H1 (cell line): Measurements from ENCODE around the gene PEPD. TPM values are rescaled to one million over a fixed set of nuclear protein-coding genes. Genes with fewer than 3 reads are reported as not detected.

Experiments
- KDM4A ChIP-seq: IDR thresholded peaks from one replicate; pipeline ENCODE4 v1.7.1; 2012; ENCODE audit warnings: low read depth, mild to moderate bottlenecking, moderate library complexity, low read length, inconsistent platforms; ENCODE audit not compliant: severe bottlenecking
- polyA plus RNA-seq, 7 experiments: library from polyadenylated mRNA; depleted of rRNA in 3 of 7; stranded (reverse) in 5 of 7; unstranded in 2 of 7; fragments of >200 nt in 5 of 7; fragments of 200-250 nt in 2 of 7; gene quantifications; 1 replicate in 5 of 7; 2 replicates in 1 of 7; 4 replicates in 1 of 7; pipeline versions ENCODE4 v1.2.1 to v1.2.3, GENCODE V29; 2011 to 2013; ENCODE audit warnings: missing spikeins in 2 of 7, mixed read lengths in 2 of 7
- total RNA-seq: library from RNA; stranded (reverse); fragmentation: NEBNext Ultra II Directional; extraction: Animal tissue kit (Norgen Biotek cat#: 25700); gene quantifications from 2 replicates; pipeline ENCODE4 v1.2.1, GENCODE V29; 2021
- TF ChIP-seq, protein P1 (sequence below): fragments of 300-600 bp; sonication (generic); IDR thresholded peaks from 2 replicates; pipeline ENCODE4 v1.7.1; 2012; ENCODE audit warnings: low read length, moderate library complexity, mild to moderate bottlenecking, inconsistent platforms; ENCODE audit not compliant: insufficient replicate concordance

PEPD gene
- total and polyA plus RNA-seq, 2 of the 8 experiments (the other 6 are each of a cell fraction or from before 2014, with no cell fraction given), result 84.1 to 178 TPM

DNA sequence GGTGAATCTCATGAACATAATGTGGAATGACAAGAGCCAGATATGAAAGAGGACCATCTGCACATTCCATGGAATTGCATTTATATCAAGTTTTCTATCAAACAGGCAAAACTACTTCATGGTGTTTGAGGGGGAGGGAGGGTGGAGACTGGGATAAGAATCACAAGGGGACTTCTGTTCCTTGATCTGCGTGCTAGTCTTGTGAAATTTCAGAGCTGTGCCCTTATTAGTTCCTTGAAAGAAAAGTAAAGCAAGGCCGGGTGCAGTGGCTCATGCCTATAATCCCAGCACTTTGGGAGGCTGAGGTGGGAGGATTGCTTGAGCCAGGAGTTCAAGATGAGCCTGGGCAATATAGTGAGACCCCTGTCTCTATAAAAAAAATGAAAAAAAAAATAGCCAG, 178.3 kb downstream of the PEPD start (continued):
- TF ChIP-seq, protein P1, sequence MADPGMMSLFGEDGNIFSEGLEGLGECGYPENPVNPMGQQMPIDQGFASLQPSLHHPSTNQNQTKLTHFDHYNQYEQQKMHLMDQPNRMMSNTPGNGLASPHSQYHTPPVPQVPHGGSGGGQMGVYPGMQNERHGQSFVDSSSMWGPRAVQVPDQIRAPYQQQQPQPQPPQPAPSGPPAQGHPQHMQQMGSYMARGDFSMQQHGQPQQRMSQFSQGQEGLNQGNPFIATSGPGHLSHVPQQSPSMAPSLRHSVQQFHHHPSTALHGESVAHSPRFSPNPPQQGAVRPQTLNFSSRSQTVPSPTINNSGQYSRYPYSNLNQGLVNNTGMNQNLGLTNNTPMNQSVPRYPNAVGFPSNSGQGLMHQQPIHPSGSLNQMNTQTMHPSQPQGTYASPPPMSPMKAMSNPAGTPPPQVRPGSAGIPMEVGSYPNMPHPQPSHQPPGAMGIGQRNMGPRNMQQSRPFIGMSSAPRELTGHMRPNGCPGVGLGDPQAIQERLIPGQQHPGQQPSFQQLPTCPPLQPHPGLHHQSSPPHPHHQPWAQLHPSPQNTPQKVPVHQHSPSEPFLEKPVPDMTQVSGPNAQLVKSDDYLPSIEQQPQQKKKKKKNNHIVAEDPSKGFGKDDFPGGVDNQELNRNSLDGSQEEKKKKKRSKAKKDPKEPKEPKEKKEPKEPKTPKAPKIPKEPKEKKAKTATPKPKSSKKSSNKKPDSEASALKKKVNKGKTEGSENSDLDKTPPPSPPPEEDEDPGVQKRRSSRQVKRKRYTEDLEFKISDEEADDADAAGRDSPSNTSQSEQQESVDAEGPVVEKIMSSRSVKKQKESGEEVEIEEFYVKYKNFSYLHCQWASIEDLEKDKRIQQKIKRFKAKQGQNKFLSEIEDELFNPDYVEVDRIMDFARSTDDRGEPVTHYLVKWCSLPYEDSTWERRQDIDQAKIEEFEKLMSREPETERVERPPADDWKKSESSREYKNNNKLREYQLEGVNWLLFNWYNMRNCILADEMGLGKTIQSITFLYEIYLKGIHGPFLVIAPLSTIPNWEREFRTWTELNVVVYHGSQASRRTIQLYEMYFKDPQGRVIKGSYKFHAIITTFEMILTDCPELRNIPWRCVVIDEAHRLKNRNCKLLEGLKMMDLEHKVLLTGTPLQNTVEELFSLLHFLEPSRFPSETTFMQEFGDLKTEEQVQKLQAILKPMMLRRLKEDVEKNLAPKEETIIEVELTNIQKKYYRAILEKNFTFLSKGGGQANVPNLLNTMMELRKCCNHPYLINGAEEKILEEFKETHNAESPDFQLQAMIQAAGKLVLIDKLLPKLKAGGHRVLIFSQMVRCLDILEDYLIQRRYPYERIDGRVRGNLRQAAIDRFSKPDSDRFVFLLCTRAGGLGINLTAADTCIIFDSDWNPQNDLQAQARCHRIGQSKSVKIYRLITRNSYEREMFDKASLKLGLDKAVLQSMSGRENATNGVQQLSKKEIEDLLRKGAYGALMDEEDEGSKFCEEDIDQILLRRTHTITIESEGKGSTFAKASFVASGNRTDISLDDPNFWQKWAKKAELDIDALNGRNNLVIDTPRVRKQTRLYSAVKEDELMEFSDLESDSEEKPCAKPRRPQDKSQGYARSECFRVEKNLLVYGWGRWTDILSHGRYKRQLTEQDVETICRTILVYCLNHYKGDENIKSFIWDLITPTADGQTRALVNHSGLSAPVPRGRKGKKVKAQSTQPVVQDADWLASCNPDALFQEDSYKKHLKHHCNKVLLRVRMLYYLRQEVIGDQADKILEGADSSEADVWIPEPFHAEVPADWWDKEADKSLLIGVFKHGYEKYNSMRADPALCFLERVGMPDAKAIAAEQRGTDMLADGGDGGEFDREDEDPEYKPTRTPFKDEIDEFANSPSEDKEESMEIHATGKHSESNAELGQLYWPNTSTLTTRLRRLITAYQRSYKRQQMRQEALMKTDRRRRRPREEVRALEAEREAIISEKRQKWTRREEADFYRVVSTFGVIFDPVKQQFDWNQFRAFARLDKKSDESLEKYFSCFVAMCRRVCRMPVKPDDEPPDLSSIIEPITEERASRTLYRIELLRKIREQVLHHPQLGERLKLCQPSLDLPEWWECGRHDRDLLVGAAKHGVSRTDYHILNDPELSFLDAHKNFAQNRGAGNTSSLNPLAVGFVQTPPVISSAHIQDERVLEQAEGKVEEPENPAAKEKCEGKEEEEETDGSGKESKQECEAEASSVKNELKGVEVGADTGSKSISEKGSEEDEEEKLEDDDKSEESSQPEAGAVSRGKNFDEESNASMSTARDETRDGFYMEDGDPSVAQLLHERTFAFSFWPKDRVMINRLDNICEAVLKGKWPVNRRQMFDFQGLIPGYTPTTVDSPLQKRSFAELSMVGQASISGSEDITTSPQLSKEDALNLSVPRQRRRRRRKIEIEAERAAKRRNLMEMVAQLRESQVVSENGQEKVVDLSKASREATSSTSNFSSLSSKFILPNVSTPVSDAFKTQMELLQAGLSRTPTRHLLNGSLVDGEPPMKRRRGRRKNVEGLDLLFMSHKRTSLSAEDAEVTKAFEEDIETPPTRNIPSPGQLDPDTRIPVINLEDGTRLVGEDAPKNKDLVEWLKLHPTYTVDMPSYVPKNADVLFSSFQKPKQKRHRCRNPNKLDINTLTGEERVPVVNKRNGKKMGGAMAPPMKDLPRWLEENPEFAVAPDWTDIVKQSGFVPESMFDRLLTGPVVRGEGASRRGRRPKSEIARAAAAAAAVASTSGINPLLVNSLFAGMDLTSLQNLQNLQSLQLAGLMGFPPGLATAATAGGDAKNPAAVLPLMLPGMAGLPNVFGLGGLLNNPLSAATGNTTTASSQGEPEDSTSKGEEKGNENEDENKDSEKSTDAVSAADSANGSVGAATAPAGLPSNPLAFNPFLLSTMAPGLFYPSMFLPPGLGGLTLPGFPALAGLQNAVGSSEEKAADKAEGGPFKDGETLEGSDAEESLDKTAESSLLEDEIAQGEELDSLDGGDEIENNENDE, result no peak
- no peak for TF ChIP-seq KDM4A
